H9 (cell line): Measurements from ENCODE around the gene ZAR1. TPM values are rescaled to one million over a fixed set of nuclear protein-coding genes. Genes with fewer than 3 reads are reported as not detected.

Experiments
- DNase-seq: peaks from one replicate; pipeline ENCODE4 v3.0.0-alpha.2; 2017
- H2AFZ ChIP-seq: one replicate; pipeline ENCODE4 v1.6.1; 2013; ENCODE audit warnings: mild to moderate bottlenecking, low read length, control low read depth, moderate library complexity
- H2AK5ac ChIP-seq: 2 replicates; pipeline ENCODE4 v1.6.1; 2013; ENCODE audit warnings: low read length, control low read depth, mixed read lengths; ENCODE audit not compliant: insufficient read length
- H2BK120ac ChIP-seq: one replicate; pipeline ENCODE4 v1.6.1; 2013; ENCODE audit warnings: low read depth, mild to moderate bottlenecking, low read length, control low read depth, inconsistent platforms; ENCODE audit not compliant: poor library complexity, severe bottlenecking
- H2BK12ac ChIP-seq: 2 replicates; pipeline ENCODE4 v1.6.1; 2013; ENCODE audit warnings: low read length, control low read depth, mixed read lengths, low read depth; ENCODE audit not compliant: insufficient read length
- H2BK15ac ChIP-seq: 2 replicates; pipeline ENCODE4 v1.6.1; 2013; ENCODE audit warnings: low read depth, low read length, control low read depth
- H2BK20ac ChIP-seq: one replicate; pipeline ENCODE4 v1.6.1; 2013; ENCODE audit warnings: low read depth, mild to moderate bottlenecking, low read length, control low read depth, inconsistent platforms; ENCODE audit not compliant: poor library complexity, severe bottlenecking
- H2BK5ac ChIP-seq: 2 replicates; pipeline ENCODE4 v1.6.1; 2013; ENCODE audit warnings: low read length, control low read depth, mixed read lengths; ENCODE audit not compliant: insufficient read length
- H3K14ac ChIP-seq: 2 replicates; pipeline ENCODE4 v1.6.1; 2013; ENCODE audit warnings: low read length, control low read depth; ENCODE audit not compliant: insufficient read depth
- H3K18ac ChIP-seq: 2 replicates; pipeline ENCODE4 v1.6.1; 2013; ENCODE audit warnings: low read depth, mild to moderate bottlenecking, mixed read lengths, low read length, control low read depth; ENCODE audit not compliant: insufficient read length
- H3K23ac ChIP-seq: 2 replicates; pipeline ENCODE4 v1.6.1; 2013; ENCODE audit warnings: low read length, control low read depth, mixed read lengths, low read depth; ENCODE audit not compliant: insufficient read length
- H3K23me2 ChIP-seq: 2 replicates; pipeline ENCODE4 v1.6.1; 2013; ENCODE audit warnings: low read depth, mild to moderate bottlenecking, mixed read lengths, low read length, control low read depth; ENCODE audit not compliant: insufficient read length, poor library complexity, severe bottlenecking
- H3K27ac ChIP-seq: 2 replicates; pipeline ENCODE4 v1.5.1; 2013; ENCODE audit warnings: low read length, control low read depth, mixed read lengths, low read depth; ENCODE audit not compliant: insufficient read length
- H3K27me3 ChIP-seq: 2 replicates; pipeline ENCODE4 v1.6.1; 2013; ENCODE audit warnings: low read length, control low read depth, inconsistent platforms; ENCODE audit not compliant: insufficient read depth
- H3K4ac ChIP-seq: 2 replicates; pipeline ENCODE4 v1.6.1; 2013; ENCODE audit warnings: low read depth, mild to moderate bottlenecking, control low read depth, inconsistent platforms, low read length, moderate library complexity
- H3K4me1 ChIP-seq: 2 replicates; pipeline ENCODE4 v1.6.1; 2013; ENCODE audit warnings: low read length, control low read depth, inconsistent platforms; ENCODE audit not compliant: insufficient read depth
- H3K4me2 ChIP-seq: 2 replicates; pipeline ENCODE4 v1.6.1; 2013; ENCODE audit warnings: low read length, control low read depth, mixed read lengths; ENCODE audit not compliant: insufficient read length, insufficient read depth
- H3K56ac ChIP-seq: 2 replicates; pipeline ENCODE4 v1.6.1; 2013; ENCODE audit warnings: low read depth, mild to moderate bottlenecking, mixed read lengths, low read length, control low read depth; ENCODE audit not compliant: insufficient read length
- H3K79me1 ChIP-seq: 2 replicates; pipeline ENCODE4 v1.6.1; 2013; ENCODE audit warnings: low read depth, mild to moderate bottlenecking, moderate library complexity, low read length, control low read depth, inconsistent platforms; ENCODE audit not compliant: insufficient read depth, poor library complexity, severe bottlenecking
- H3K79me2 ChIP-seq: 2 replicates; pipeline ENCODE4 v1.6.1; 2013; ENCODE audit warnings: low read length, control low read depth, inconsistent platforms; ENCODE audit not compliant: insufficient read depth
- H3K9ac ChIP-seq: 2 replicates; pipeline ENCODE4 v1.6.1; 2013; ENCODE audit warnings: low read length, control low read depth, mixed read lengths; ENCODE audit not compliant: insufficient read length; ENCODE audit errors: extremely low read depth
- H3K9me3 ChIP-seq: one replicate; pipeline ENCODE4 v1.6.1; 2013; ENCODE audit warnings: low read depth, low read length, inconsistent platforms; ENCODE audit not compliant: control insufficient read depth
- H3T11ph ChIP-seq: one replicate; pipeline ENCODE4 v1.6.1; 2013; ENCODE audit warnings: mild to moderate bottlenecking, low read length, control low read depth, inconsistent platforms
- H4K20me1 ChIP-seq: one replicate; pipeline ENCODE4 v1.6.1; 2013; ENCODE audit not compliant: control insufficient read depth, insufficient read length, insufficient read depth
- H4K5ac ChIP-seq: 2 replicates; pipeline ENCODE4 v1.6.1; 2013; ENCODE audit warnings: low read depth, mild to moderate bottlenecking, mixed read lengths, low read length, control low read depth; ENCODE audit not compliant: insufficient read length
- H4K8ac ChIP-seq: replicated peaks from 2 replicates; pipeline ENCODE4 v1.6.1; 2013; ENCODE audit warnings: low read length, control low read depth, mixed read lengths, low read depth; ENCODE audit not compliant: insufficient read length
- H4K91ac ChIP-seq: 2 replicates; pipeline ENCODE4 v1.6.1; 2013; ENCODE audit warnings: low read depth, mild to moderate bottlenecking, moderate library complexity, mixed read lengths, low read length, control low read depth; ENCODE audit not compliant: insufficient read length
- H3K27ac Mint-ChIP-seq, 3 experiments: 2 replicates in 2 of 3; 3 replicates in 1 of 3; pipeline ENCODE4 v1.8.0; 2020 to 2021; ENCODE audit warnings: mixed read lengths in 3 of 3, mild to moderate bottlenecking in 1 of 3, moderate library complexity in 1 of 3
- H3K27me3 Mint-ChIP-seq: 2 replicates; pipeline ENCODE4 v1.8.0; 2021; ENCODE audit warnings: low read depth, mild to moderate bottlenecking, moderate library complexity, mixed read lengths
- H3K36me3 Mint-ChIP-seq, 3 experiments: 2 replicates in 2 of 3; 3 replicates in 1 of 3; pipeline ENCODE4 v1.8.0; 2020 to 2021; ENCODE audit warnings: low read depth in 3 of 3, mixed read lengths in 3 of 3; ENCODE audit not compliant: insufficient read depth in 1 of 3
- H3K4me1 Mint-ChIP-seq, 2 experiments: 2 replicates each; pipeline ENCODE4 v1.8.0; 2020; ENCODE audit warnings: mixed read lengths in 2 of 2
- H3K4me3 Mint-ChIP-seq, 2 experiments: 2 replicates in 1 of 2; 3 replicates in 1 of 2; pipeline ENCODE4 v1.8.0; 2020 to 2021; ENCODE audit warnings: mild to moderate bottlenecking in 2 of 2, mixed read lengths in 2 of 2, moderate library complexity in 1 of 2
- H3K9me3 Mint-ChIP-seq, 2 experiments: 2 replicates in 1 of 2; 3 replicates in 1 of 2; pipeline ENCODE4 v1.8.0; 2020; ENCODE audit warnings: mild to moderate bottlenecking in 2 of 2, mixed read lengths in 2 of 2, moderate library complexity in 1 of 2
- WGBS: extraction: QIAGEN DNeasy Blood & Tissue Kit; methylation state at CpG from one replicate; pipeline ENCODE4 v1.1.7; 2013; ENCODE audit warnings: missing lambda C conversion rate, low lambda C conversion rate, mixed read lengths; ENCODE audit not compliant: insufficient read length; ENCODE audit errors: extremely low coverage; 5-methylcytosine and 5-hydroxymethylcytosine counted together
- total RNA-seq: library from RNA; stranded (reverse); gene quantifications from 2 replicates; pipeline ENCODE4 v1.2.1, GENCODE V29; 2021
- TF ChIP-seq, protein P1 (sequence below): fragments of 200-600 bp; sonication (generic); conservative IDR thresholded peaks from 3 replicates; pipeline ENCODE4 v1.8.0; 2021; ENCODE audit warnings: antibody characterized with exemption, mild to moderate bottlenecking

ZAR1 gene
- total RNA-seq, 1 experiment from 2014 or later: 0.61 TPM

DNA sequence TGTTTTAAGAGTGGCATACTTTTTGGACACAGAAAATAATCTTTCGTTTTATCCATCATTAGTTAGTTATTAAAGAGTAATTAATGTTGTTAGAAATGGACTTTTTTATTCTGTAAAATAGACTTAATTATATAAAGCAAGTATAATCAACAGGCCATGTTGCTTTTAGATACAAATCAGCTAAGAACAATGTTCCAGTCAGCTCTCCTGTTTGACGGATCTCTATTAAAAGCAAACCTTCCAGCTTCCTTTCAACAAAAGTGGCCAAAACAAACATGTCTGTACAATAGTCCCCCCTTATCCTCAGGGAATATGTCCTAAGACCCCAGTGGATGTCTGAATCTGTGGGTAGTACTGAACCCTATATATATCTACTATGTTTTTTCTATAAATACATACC is 11.8 kb upstream of the ZAR1 start:
- Mint-ChIP-seq H3K9me3 (no peaks in the 10 kb centered on the region), H3K27ac (no peak overlapping the region), H3K36me3 (no peaks in the 10 kb centered on the region), H3K4me3 (no peak overlapping the region), H3K4me1 (peaks cover 7 to 9% of the 10 kb centered on the region in 2 experiments; a peak in 3 of 4 replicates), H3K27me3 (peaks cover 28% of the 10 kb centered on the region)
- H4K8ac ChIP-seq: no peak overlapping the region
- no peaks in the 10 kb centered on the region; the same call in 1 of the 2 replicates for H3K4me1 ChIP-seq
- H2BK20ac ChIP-seq: no peak overlapping the region
- no CpG with 5 or more reads among the region's 2 CpGs for WGBS
- H2BK15ac ChIP-seq: no peak overlapping the region
- no peak overlapping the region for H2BK5ac ChIP-seq
- H3K27ac ChIP-seq: no peak overlapping the region
- TF ChIP-seq, protein P1, sequence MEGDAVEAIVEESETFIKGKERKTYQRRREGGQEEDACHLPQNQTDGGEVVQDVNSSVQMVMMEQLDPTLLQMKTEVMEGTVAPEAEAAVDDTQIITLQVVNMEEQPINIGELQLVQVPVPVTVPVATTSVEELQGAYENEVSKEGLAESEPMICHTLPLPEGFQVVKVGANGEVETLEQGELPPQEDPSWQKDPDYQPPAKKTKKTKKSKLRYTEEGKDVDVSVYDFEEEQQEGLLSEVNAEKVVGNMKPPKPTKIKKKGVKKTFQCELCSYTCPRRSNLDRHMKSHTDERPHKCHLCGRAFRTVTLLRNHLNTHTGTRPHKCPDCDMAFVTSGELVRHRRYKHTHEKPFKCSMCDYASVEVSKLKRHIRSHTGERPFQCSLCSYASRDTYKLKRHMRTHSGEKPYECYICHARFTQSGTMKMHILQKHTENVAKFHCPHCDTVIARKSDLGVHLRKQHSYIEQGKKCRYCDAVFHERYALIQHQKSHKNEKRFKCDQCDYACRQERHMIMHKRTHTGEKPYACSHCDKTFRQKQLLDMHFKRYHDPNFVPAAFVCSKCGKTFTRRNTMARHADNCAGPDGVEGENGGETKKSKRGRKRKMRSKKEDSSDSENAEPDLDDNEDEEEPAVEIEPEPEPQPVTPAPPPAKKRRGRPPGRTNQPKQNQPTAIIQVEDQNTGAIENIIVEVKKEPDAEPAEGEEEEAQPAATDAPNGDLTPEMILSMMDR: no peak
- H3K79me1 ChIP-seq: no peaks in the 10 kb centered on the region
- H3K56ac ChIP-seq: no peak overlapping the region
- no peaks in the 10 kb centered on the region for H4K20me1 ChIP-seq
- H3K9me3 ChIP-seq: no peaks in the 10 kb centered on the region
- no peak overlapping the region for H2BK12ac ChIP-seq
- no peak overlapping the region for H2BK120ac ChIP-seq
- no peak overlapping the region for H2AK5ac ChIP-seq
- H2AFZ ChIP-seq: no peak overlapping the region
- H3K14ac ChIP-seq: no peak overlapping the region
- no peak overlapping the region for H3K4me2 ChIP-seq
- H4K5ac ChIP-seq: no peak overlapping the region
- no peak overlapping the region for H3K4ac ChIP-seq
- H3K18ac ChIP-seq: no peak overlapping the region
- H3K79me2 ChIP-seq: no peaks in the 10 kb centered on the region
- H3K23ac ChIP-seq: no peak overlapping the region
- H3K23me2 ChIP-seq: no peaks in the 10 kb centered on the region
- H3T11ph ChIP-seq: no peak overlapping the region
- H3K27me3 ChIP-seq: peaks cover 9% of the 10 kb centered on the region; the same call in 1 of the 2 replicates
- no peak for DNase-seq
- no peak overlapping the region for H3K9ac ChIP-seq
- no peak overlapping the region for H4K91ac ChIP-seq
